MM.1S (cell line): ENCODE results near the gene ZBTB38.
A peak's percentile ranks its signal among the peaks of the same experiment; 100 is the strongest.

Experiments
- DNase-seq: peaks from one replicate; pipeline ENCODE4 v3.0.0-alpha.2; 2015
- H2AFZ ChIP-seq: fragments of 300-600 bp; sonication (generic); 2 replicates; pipeline ENCODE4 v1.6.0; 2016; ENCODE audit warnings: antibody characterized with exemption, low read length
- H3F3A ChIP-seq: fragments of 300-600 bp; sonication (generic); 2 replicates; pipeline ENCODE4 v1.6.1; 2016; ENCODE audit warnings: mild to moderate bottlenecking, antibody characterized with exemption, low read length, moderate library complexity, mixed read lengths; ENCODE audit not compliant: insufficient read depth
- H3K27ac ChIP-seq: fragments of 300-600 bp; sonication (generic); 2 replicates; pipeline ENCODE4 v1.5.1; 2016; ENCODE audit warnings: mild to moderate bottlenecking, low read length
- H3K27me3 ChIP-seq: fragments of 300-600 bp; sonication (generic); replicated peaks from 2 replicates; pipeline ENCODE4 v1.6.0; 2016; ENCODE audit warnings: low read length; ENCODE audit not compliant: insufficient read depth
- H3K36me3 ChIP-seq: fragments of 300-600 bp; sonication (generic); replicated peaks from 2 replicates; pipeline ENCODE4 v1.6.1; 2016; ENCODE audit warnings: mild to moderate bottlenecking, low read length, mixed read lengths; ENCODE audit not compliant: insufficient read depth
- H3K4me1 ChIP-seq: fragments of 300-600 bp; sonication (generic); 2 replicates; pipeline ENCODE4 v1.6.1; 2016; ENCODE audit warnings: low read length, mixed read lengths
- H3K4me2 ChIP-seq: fragments of 300-600 bp; sonication (generic); 2 replicates; pipeline ENCODE4 v1.6.0; 2016; ENCODE audit warnings: low read depth, low read length
- H3K4me3 ChIP-seq: fragments of 300-600 bp; sonication (generic); 2 replicates; pipeline ENCODE4 v1.5.1; 2016; ENCODE audit warnings: low read length, mixed read lengths
- H3K79me2 ChIP-seq: fragments of 300-600 bp; sonication (generic); 2 replicates; pipeline ENCODE4 v1.6.1; 2016; ENCODE audit warnings: mixed run types, low read length, mixed read lengths
- H3K9ac ChIP-seq: fragments of 300-600 bp; sonication (generic); 2 replicates; pipeline ENCODE4 v1.6.1; 2016; ENCODE audit warnings: low read length, mixed read lengths
- H3K9me2 ChIP-seq: fragments of 300-600 bp; sonication (generic); replicated peaks from 2 replicates; pipeline ENCODE4 v1.6.1; 2016; ENCODE audit warnings: mild to moderate bottlenecking, low read length, mixed read lengths; ENCODE audit not compliant: insufficient read depth
- H3K9me3 ChIP-seq: fragments of 300-600 bp; sonication (generic); replicated peaks from 2 replicates; pipeline ENCODE4 v1.6.1; 2016; ENCODE audit warnings: mild to moderate bottlenecking, low read length, mixed read lengths; ENCODE audit not compliant: insufficient read depth
- H4K20me1 ChIP-seq: fragments of 300-600 bp; sonication (generic); 2 replicates; pipeline ENCODE4 v1.6.1; 2016; ENCODE audit warnings: mild to moderate bottlenecking, low read length, moderate library complexity, mixed read lengths; ENCODE audit not compliant: insufficient read depth
- CTCF ChIP-seq: fragments of 300-600 bp; sonication (generic); IDR thresholded peaks from 2 replicates; pipeline ENCODE4 v1.5.1; 2016; ENCODE audit warnings: antibody characterized with exemption, low read length, mixed read lengths
- EZH2 ChIP-seq: fragments of 300-600 bp; sonication (generic); optimal IDR thresholded peaks from 2 replicates; pipeline ENCODE3; 2017; ENCODE audit warnings: low read depth, mild to moderate bottlenecking, antibody characterized with exemption, low read length, mixed read lengths
- EZH2phosphoT487 ChIP-seq: fragments of 300-600 bp; sonication (generic); IDR thresholded peaks from 2 replicates; pipeline ENCODE4 v1.6.1; 2018; ENCODE audit warnings: antibody characterized with exemption, low read length

The ZBTB38 gene

DNA sequence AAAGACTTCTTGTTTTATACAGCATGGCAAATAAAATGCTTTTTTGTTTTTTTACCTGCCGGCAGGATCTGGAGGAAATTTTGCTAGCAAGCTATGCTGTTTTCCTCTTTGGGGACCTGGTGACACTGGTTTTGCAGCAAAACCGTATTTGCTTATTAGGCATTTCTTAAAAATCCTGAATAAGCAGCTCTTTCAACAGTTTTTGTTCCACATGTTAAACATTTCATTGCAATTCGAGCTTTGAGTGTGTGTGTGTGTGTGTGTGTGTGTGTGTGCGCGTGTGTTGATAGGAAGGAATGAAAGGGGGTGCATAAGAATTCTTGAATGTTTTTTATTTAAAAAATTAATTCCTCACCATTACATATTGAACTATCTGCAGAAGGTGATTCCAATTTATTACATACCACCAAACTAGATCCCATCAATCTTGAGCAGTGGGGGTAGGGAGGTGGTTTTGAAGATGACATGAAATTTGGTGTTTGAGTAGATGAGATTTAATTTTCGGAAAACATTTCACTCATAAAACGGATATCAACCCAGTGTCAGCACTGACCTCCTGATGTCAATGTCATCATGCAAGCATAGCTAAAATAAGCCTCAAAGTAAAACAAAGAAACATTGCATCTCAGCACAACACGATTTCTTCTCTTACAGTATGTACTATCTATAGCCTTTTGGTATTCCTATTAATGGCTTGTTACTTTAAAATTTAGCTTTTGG is 17.3 kb downstream of the ZBTB38 start:
- Histone ChIP-seq H3K4me2 (peak overlapping the region; percentile 90), H3K9me3 (no peaks in the 10 kb centered on the region), H3K9me2 (no peaks in the 10 kb centered on the region), H4K20me1 (no peaks in the 10 kb centered on the region), H2AFZ (no peak overlapping the region), H3K36me3 (no peaks in the 10 kb centered on the region; the same call in 1 of the 2 replicates), H3K79me2 (peaks cover 91% of the 10 kb centered on the region), H3K27me3 (no peaks in the 10 kb centered on the region), H3K9ac (peak overlapping the region; percentile 100), H3K4me3 (peak overlapping the region; percentile 67), H3F3A (peaks cover 95% of the 10 kb centered on the region), H3K4me1 (peaks cover 45% of the 10 kb centered on the region), H3K27ac (peak overlapping the region; percentile 100)
- TF ChIP-seq EZH2 (no peak), EZH2phosphoT487 (no peak)
- DNase-seq, result peak; percentile 96

DNA sequence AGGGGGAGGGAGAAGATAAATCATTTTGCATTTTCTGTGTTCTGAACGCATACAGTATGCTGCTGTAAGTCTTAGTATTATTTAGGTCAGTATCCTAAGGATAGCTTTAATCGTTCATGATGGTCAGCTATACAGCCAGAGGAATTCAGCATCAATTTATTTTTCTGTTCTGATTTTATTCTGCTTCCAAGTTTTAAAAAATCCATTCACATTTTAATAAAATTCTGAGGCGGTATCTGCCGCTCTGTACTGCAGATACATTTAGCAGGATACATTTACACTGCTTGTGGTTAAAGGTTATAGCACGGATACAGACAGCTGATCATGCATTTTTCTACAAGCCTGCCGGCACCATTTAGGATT is 17.8 kb downstream of the ZBTB38 start:
- peaks cover 96% of the 10 kb centered on the region for H3F3A ChIP-seq
- H3K4me2 ChIP-seq, result peak overlapping the region; percentile 90
- H3K79me2 ChIP-seq, result peaks cover 96% of the 10 kb centered on the region
- H3K27me3 ChIP-seq, result no peaks in the 10 kb centered on the region
- TF ChIP-seq CTCF, result no peak
- TF ChIP-seq EZH2phosphoT487, result no peak
- TF ChIP-seq EZH2, result no peak
- H3K9ac ChIP-seq, result peak overlapping the region; percentile 100
- no peaks in the 10 kb centered on the region for H3K9me3 ChIP-seq
- no peaks in the 10 kb centered on the region for H3K9me2 ChIP-seq
- no peak overlapping the region for H2AFZ ChIP-seq
- peak; percentile 74 for DNase-seq
- no peaks in the 10 kb centered on the region for H4K20me1 ChIP-seq
- no peaks in the 10 kb centered on the region; the same call in 1 of the 2 replicates for H3K36me3 ChIP-seq
- peak overlapping the region; percentile 100 for H3K27ac ChIP-seq
- H3K4me1 ChIP-seq, result peaks cover 41% of the 10 kb centered on the region
- H3K4me3 ChIP-seq, result peak overlapping the region; percentile 67

- H3K4me3 ChIP-seq, result peak overlapping the region; percentile 67
- peak overlapping the region; percentile 100 for H3K9ac ChIP-seq
- no peaks in the 10 kb centered on the region; the same call in 1 of the 2 replicates for H3K36me3 ChIP-seq
- H3K27ac ChIP-seq, result peak overlapping the region; percentile 100
- no peaks in the 10 kb centered on the region for H3K9me3 ChIP-seq
- no peaks in the 10 kb centered on the region for H3K27me3 ChIP-seq
- H3K9me2 ChIP-seq, result no peaks in the 10 kb centered on the region
- H3F3A ChIP-seq, result peaks cover 96% of the 10 kb centered on the region
- peak; percentile 81 for DNase-seq
- no peak overlapping the region for H2AFZ ChIP-seq
- no peaks in the 10 kb centered on the region for H4K20me1 ChIP-seq
- TF ChIP-seq EZH2phosphoT487 (no peak), CTCF (no peak), EZH2 (no peak)
- peaks cover 41% of the 10 kb centered on the region for H3K4me1 ChIP-seq
- H3K79me2 ChIP-seq, result peaks cover 96% of the 10 kb centered on the region
- peak overlapping the region; percentile 90 for H3K4me2 ChIP-seq
These were observed 18.4 kb downstream of the ZBTB38 start for GRCh38 chr3:141386611-141387111.

GRCh38 chr3:141387516-141387915 is 19.2 kb downstream of the ZBTB38 start:
- H3K36me3 ChIP-seq, result peaks cover 6% of the 10 kb centered on the region
- peaks cover 96% of the 10 kb centered on the region for H3K79me2 ChIP-seq
- TF ChIP-seq EZH2phosphoT487 (no peak), CTCF (no peak), EZH2 (no peak)
- no peaks in the 10 kb centered on the region for H3K27me3 ChIP-seq
- H3K9me2 ChIP-seq, result no peaks in the 10 kb centered on the region
- peak overlapping the region; percentile 67 for H3K4me3 ChIP-seq
- DNase-seq, result peak; percentile 71
- peaks cover 100% of the 10 kb centered on the region for H3F3A ChIP-seq
- no peak overlapping the region for H2AFZ ChIP-seq
- no peaks in the 10 kb centered on the region for H3K9me3 ChIP-seq
- peaks cover 41% of the 10 kb centered on the region for H3K4me1 ChIP-seq
- peak overlapping the region; percentile 100 for H3K9ac ChIP-seq
- H4K20me1 ChIP-seq, result no peaks in the 10 kb centered on the region
- peak overlapping the region; percentile 90 for H3K4me2 ChIP-seq
- H3K27ac ChIP-seq, result peak overlapping the region; percentile 100
